ENCODE data around the gene DCTN3.

DNA sequence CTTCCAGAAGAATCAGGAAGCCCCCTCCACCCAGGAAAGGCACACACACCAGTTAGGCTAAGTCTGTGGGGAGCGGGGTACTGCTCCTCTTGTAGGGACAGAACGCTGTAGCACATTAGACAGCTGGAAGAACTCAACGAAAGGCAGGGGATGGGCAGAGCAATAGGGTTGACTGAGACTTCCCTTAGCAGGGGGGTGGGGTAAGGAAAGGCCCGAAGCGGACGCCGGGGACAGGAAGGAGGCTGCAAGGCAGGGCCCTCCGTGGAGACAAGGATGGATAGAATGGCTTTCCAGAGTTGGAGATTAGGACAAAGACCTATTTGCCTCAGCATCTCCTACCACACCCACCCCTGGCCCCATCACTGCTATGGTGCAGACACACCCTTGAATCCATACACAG, 45.1 kb downstream of the DCTN3 start:
- TF ChIP-seq POLR2A (IDR thresholded peaks at IDR 0.05; ENCODE audit: low read depth, low read length) (no peak), POLR2AphosphoS5 (IDR thresholded peaks at IDR 0.05; ENCODE audit: insufficient read depth, low read depth, low read length) (no peak), MYC (IDR thresholded peaks at IDR 0.05; ENCODE audit: low read depth, low read length) (no peak), EZH2 (IDR thresholded peaks at IDR 0.05; ENCODE audit: borderline replicate concordance, low read depth, low read length, severe bottlenecking) (no peak), GATA2 (IDR thresholded peaks at IDR 0.05; ENCODE audit: insufficient read depth, insufficient read length, low read depth, low read length) (no peak), FOS (IDR thresholded peaks at IDR 0.05; ENCODE audit: borderline replicate concordance, insufficient read depth, low read length) (no peak), JUN (IDR thresholded peaks at IDR 0.05; ENCODE audit: borderline replicate concordance, insufficient read depth, insufficient read length, low read depth) (no peak)
- TF ChIP-seq, protein P1, sequence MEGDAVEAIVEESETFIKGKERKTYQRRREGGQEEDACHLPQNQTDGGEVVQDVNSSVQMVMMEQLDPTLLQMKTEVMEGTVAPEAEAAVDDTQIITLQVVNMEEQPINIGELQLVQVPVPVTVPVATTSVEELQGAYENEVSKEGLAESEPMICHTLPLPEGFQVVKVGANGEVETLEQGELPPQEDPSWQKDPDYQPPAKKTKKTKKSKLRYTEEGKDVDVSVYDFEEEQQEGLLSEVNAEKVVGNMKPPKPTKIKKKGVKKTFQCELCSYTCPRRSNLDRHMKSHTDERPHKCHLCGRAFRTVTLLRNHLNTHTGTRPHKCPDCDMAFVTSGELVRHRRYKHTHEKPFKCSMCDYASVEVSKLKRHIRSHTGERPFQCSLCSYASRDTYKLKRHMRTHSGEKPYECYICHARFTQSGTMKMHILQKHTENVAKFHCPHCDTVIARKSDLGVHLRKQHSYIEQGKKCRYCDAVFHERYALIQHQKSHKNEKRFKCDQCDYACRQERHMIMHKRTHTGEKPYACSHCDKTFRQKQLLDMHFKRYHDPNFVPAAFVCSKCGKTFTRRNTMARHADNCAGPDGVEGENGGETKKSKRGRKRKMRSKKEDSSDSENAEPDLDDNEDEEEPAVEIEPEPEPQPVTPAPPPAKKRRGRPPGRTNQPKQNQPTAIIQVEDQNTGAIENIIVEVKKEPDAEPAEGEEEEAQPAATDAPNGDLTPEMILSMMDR (IDR thresholded peaks at IDR 0.05; ENCODE audit: extremely low read depth in 1 of 2, insufficient read depth in 1 of 2, low read depth in 1 of 2, low read length in 2 of 2): no peak
- TF ChIP-seq, protein P2, sequence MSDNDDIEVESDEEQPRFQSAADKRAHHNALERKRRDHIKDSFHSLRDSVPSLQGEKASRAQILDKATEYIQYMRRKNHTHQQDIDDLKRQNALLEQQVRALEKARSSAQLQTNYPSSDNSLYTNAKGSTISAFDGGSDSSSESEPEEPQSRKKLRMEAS (IDR thresholded peaks at IDR 0.05; ENCODE audit: insufficient read depth, insufficient read length): no peak
